IMR-90 (cell line): ENCODE data around the gene THSD7B. TPM values are rescaled to one million over a fixed set of nuclear protein-coding genes. Genes with fewer than 3 reads are reported as not detected.

Experiments used
- ATAC-seq: fragments of 200-7000 bp; cut with Tn5 transposase; 2 replicates; pipeline ENCODE4 v1.9.1; 2020; ENCODE audit warnings: low read depth, mild to moderate bottlenecking, moderate library complexity
- BruUV-seq: library from RNA; stranded (reverse); fragments of 400-500 nt; replicated peaks from 2 replicates; lab custom pipeline; 2021; lab: Mats Ljungman, UMichigan
- CTCF ChIA-PET: fragments of 300-600 bp; formaldehyde crosslinking; extraction: SDS; loops from one replicate; lab custom pipeline; 2021; ENCODE audit warnings: antibody characterized with exemption; lab: Yijun Ruan, JAX
- POLR2A ChIA-PET: fragments of 300-600 bp; sonication (Branson Sonifier 250); formaldehyde crosslinking; loops from one replicate; lab custom pipeline; 2022; ENCODE audit warnings: antibody characterized with exemption; ENCODE audit not compliant: unreplicated experiment; lab: Charles Lee
- DNase-seq: peaks from one replicate; pipeline ENCODE4 v3.0.0; 2013
- H2AFZ ChIP-seq: replicated peaks from 2 replicates; pipeline ENCODE3; 2013; ENCODE audit warnings: low read length, mild to moderate bottlenecking; ENCODE audit not compliant: poor library complexity
- H2AK5ac ChIP-seq: 2 replicates; pipeline ENCODE4 v1.6.1; 2013; ENCODE audit warnings: low read depth, low read length, inconsistent platforms
- H2AK9ac ChIP-seq: replicated peaks from 2 replicates; pipeline ENCODE3; 2013; ENCODE audit warnings: mild to moderate bottlenecking, low read depth, low read length, moderate library complexity; ENCODE audit not compliant: poor library complexity
- H2BK120ac ChIP-seq: 2 replicates; pipeline ENCODE4 v1.6.1; 2013; ENCODE audit warnings: low read depth, low read length, inconsistent platforms
- H2BK15ac ChIP-seq: 3 replicates; pipeline ENCODE4 v1.6.1; 2013; ENCODE audit warnings: low read depth, low read length, inconsistent platforms
- H2BK20ac ChIP-seq: 2 replicates; pipeline ENCODE4 v1.6.1; 2013; ENCODE audit warnings: low read depth, mild to moderate bottlenecking, inconsistent platforms, low read length, moderate library complexity
- H2BK5ac ChIP-seq: 2 replicates; pipeline ENCODE4 v1.6.1; 2013; ENCODE audit warnings: mild to moderate bottlenecking, low read depth, low read length, inconsistent platforms; ENCODE audit not compliant: poor library complexity, severe bottlenecking
- H3K14ac ChIP-seq: replicated peaks from 2 replicates; pipeline ENCODE4 v1.6.1; 2013; ENCODE audit warnings: low read depth, low read length, inconsistent platforms
- H3K18ac ChIP-seq: 2 replicates; pipeline ENCODE4 v1.6.1; 2013; ENCODE audit warnings: low read depth, low read length, control low read depth
- H3K23ac ChIP-seq: 2 replicates; pipeline ENCODE4 v1.6.1; 2013; ENCODE audit warnings: low read depth, low read length, inconsistent platforms
- H3K27ac ChIP-seq: 2 replicates; pipeline ENCODE4 v1.5.1; 2013; ENCODE audit warnings: mild to moderate bottlenecking, control low read depth, low read length; ENCODE audit not compliant: insufficient read depth
- H3K27me3 ChIP-seq: 2 replicates; pipeline ENCODE4 v1.6.1; 2013; ENCODE audit warnings: low read length; ENCODE audit not compliant: control insufficient read depth, insufficient read depth
- H3K36me3 ChIP-seq: 2 replicates; pipeline ENCODE4 v1.6.1; 2013; ENCODE audit warnings: low read length, mixed read lengths; ENCODE audit not compliant: control insufficient read depth, insufficient read depth
- H3K4ac ChIP-seq: 2 replicates; pipeline ENCODE4 v1.6.1; 2013; ENCODE audit warnings: low read depth, low read length, inconsistent platforms
- H3K4me1 ChIP-seq: 2 replicates; pipeline ENCODE4 v1.6.1; 2013; ENCODE audit warnings: low read length, mixed read lengths; ENCODE audit not compliant: control insufficient read depth, insufficient read depth
- H3K4me2 ChIP-seq: 2 replicates; pipeline ENCODE4 v1.6.1; 2013; ENCODE audit warnings: low read depth, mild to moderate bottlenecking, control low read depth, low read length, moderate library complexity
- H3K4me3 ChIP-seq: 2 replicates; pipeline ENCODE4 v1.5.1; 2013; ENCODE audit warnings: low read depth, mild to moderate bottlenecking, control low read depth, low read length, moderate library complexity; ENCODE audit not compliant: insufficient read depth
- H3K56ac ChIP-seq: 2 replicates; pipeline ENCODE4 v1.6.1; 2013; ENCODE audit warnings: low read length, inconsistent platforms; ENCODE audit not compliant: insufficient read depth; ENCODE audit errors: extremely low read depth
- H3K79me1 ChIP-seq, 2 experiments: 2 replicates each; pipeline ENCODE4 v1.6.1; 2013; ENCODE audit warnings: low read length in 2 of 2, inconsistent platforms in 1 of 2, low read depth in 1 of 2
- H3K9ac ChIP-seq: 2 replicates; pipeline ENCODE4 v1.6.1; 2013; ENCODE audit warnings: low read depth, low read length, control low read depth
- H3K9me1 ChIP-seq: 2 replicates; pipeline ENCODE4 v1.6.1; 2013; ENCODE audit warnings: low read length, inconsistent platforms; ENCODE audit not compliant: insufficient read depth
- H3K9me3 ChIP-seq: 2 replicates; pipeline ENCODE4 v1.6.1; 2013; ENCODE audit warnings: low read length; ENCODE audit not compliant: control insufficient read depth, insufficient read depth
- H4K20me1 ChIP-seq: 2 replicates; pipeline ENCODE4 v1.6.1; 2013; ENCODE audit warnings: low read length, inconsistent platforms; ENCODE audit not compliant: insufficient read depth
- H4K5ac ChIP-seq: 2 replicates; pipeline ENCODE4 v1.6.1; 2013; ENCODE audit warnings: mild to moderate bottlenecking, low read depth, low read length, control low read depth
- H4K8ac ChIP-seq, 2 experiments: 2 replicates each; pipeline ENCODE4 v1.6.1; 2013; ENCODE audit warnings: low read depth in 2 of 2, low read length in 2 of 2, control low read depth in 1 of 2, inconsistent platforms in 1 of 2
- H4K91ac ChIP-seq: 2 replicates; pipeline ENCODE4 v1.6.1; 2013; ENCODE audit warnings: low read depth, low read length, inconsistent platforms; ENCODE audit not compliant: insufficient read depth
- BHLHE40 ChIP-seq: fragments of 150-350 bp; IDR thresholded peaks from 2 replicates; pipeline ENCODE4 v1.6.1; 2016; ENCODE audit warnings: mild to moderate bottlenecking, low read depth, low read length
- CEBPB ChIP-seq: IDR thresholded peaks from 2 replicates; pipeline ENCODE4 v1.6.1; 2012; ENCODE audit warnings: low read depth, low read length, improper control_type of control experiment
- CTCF ChIP-seq: conservative IDR thresholded peaks from 2 replicates; pipeline ENCODE4 v1.5.1; 2012; ENCODE audit warnings: mild to moderate bottlenecking, low read depth, low read length, improper control_type of control experiment
- ELK1 ChIP-seq: fragments of 150-350 bp; IDR thresholded peaks from 2 replicates; pipeline ENCODE4 v1.6.1; 2016; ENCODE audit warnings: low read depth, mild to moderate bottlenecking, low read length, moderate library complexity, borderline replicate concordance
- FOS ChIP-seq: fragments of 150-350 bp; IDR thresholded peaks from 2 replicates; pipeline ENCODE4 v1.6.1; 2016; ENCODE audit warnings: low read depth, low read length
- MXI1 ChIP-seq: IDR thresholded peaks from 2 replicates; pipeline ENCODE4 v1.6.1; 2012; ENCODE audit warnings: low read depth, mild to moderate bottlenecking, low read length, moderate library complexity, borderline replicate concordance
- NFE2L2 ChIP-seq: fragments of 150-350 bp; IDR thresholded peaks from 2 replicates; pipeline ENCODE4 v1.6.1; 2016; ENCODE audit warnings: low read depth, mild to moderate bottlenecking, low read length
- POLR2A ChIP-seq: IDR thresholded peaks from 2 replicates; pipeline ENCODE4 v1.6.1; 2012; ENCODE audit warnings: mild to moderate bottlenecking, low read depth, low read length
- RAD21 ChIP-seq: IDR thresholded peaks from 2 replicates; pipeline ENCODE4 v1.6.1; 2012; ENCODE audit warnings: low read length, improper control_type of control experiment
- RCOR1 ChIP-seq: IDR thresholded peaks from 2 replicates; pipeline ENCODE4 v1.6.1; 2012; ENCODE audit warnings: mild to moderate bottlenecking, low read length, improper control_type of control experiment; ENCODE audit not compliant: insufficient replicate concordance
- RFX5 ChIP-seq: IDR thresholded peaks from 2 replicates; pipeline ENCODE4 v1.8.0; 2012; ENCODE audit warnings: low read depth, mild to moderate bottlenecking, low read length, moderate library complexity
- USF2 ChIP-seq: fragments of 150-350 bp; IDR thresholded peaks from 2 replicates; pipeline ENCODE4 v1.6.1; 2017; ENCODE audit warnings: mild to moderate bottlenecking, antibody characterized with exemption, low read length, low read depth
- dilution Hi-C: fragments of 300-500 bp; cut with HindIII; formaldehyde crosslinking; loops from one replicate; pipeline ENCODE4 v1.14.3; 2018; ENCODE audit warnings: low sequenced_read_pairs; ENCODE audit not compliant: unreplicated experiment
- in situ Hi-C: fragments of 300-500 bp; cut with MboI; formaldehyde crosslinking; loops from 3 replicates; pipeline ENCODE4 v1.14.3; 2019; ENCODE audit warnings: low sequenced_read_pairs, inconsistent platforms, mixed read lengths
- intact Hi-C: fragments of 100-400 bp; cut with micrococcal nuclease; formaldehyde crosslinking; loops from 2 replicates; pipeline ENCODE4 v1.10.0; 2022
- polyA plus RNA-seq, 3 experiments: library from polyadenylated mRNA; depleted of rRNA; stranded (reverse); fragments of >200 nt; gene quantifications; 2 replicates each; pipeline ENCODE4 v1.2.3, GENCODE V29; 2012; ENCODE audit warnings: low replicate concordance in 1 of 3
- total RNA-seq: library from RNA; depleted of rRNA; stranded (reverse); fragments of >200 nt; gene quantifications from 2 replicates; pipeline ENCODE4 v1.2.3, GENCODE V29; 2012

Gene THSD7B
- total and polyA plus RNA-seq, 2 of the 4 experiments (the other 2 are of a cell fraction): not detected

- no peak overlapping the region for H2BK15ac ChIP-seq
- H2AFZ ChIP-seq: no peak overlapping the region
- ATAC-seq (no peak), DNase-seq (no peak)
- BruUV-seq: no TSS peak
- TF ChIP-seq RAD21 (no peak), NFE2L2 (no peak), CEBPB (no peak), ELK1 (no peak), RFX5 (no peak), BHLHE40 (no peak), FOS (no peak), RCOR1 (no peak), CTCF (no peak), POLR2A (no peak), USF2 (no peak), MXI1 (no peak)
- POLR2A ChIA-PET: no interaction called here
- H3K14ac ChIP-seq: no peak overlapping the region
- H3K23ac ChIP-seq: no peak overlapping the region
- no peaks in the 10 kb centered on the region for H3K9me1 ChIP-seq
- no peak overlapping the region for H4K8ac ChIP-seq
- no peak overlapping the region for H4K5ac ChIP-seq
- no peaks in the 10 kb centered on the region for H3K79me1 ChIP-seq
- H2BK120ac ChIP-seq: no peak overlapping the region
- H4K20me1 ChIP-seq: no peaks in the 10 kb centered on the region
- no peak overlapping the region for H3K4me2 ChIP-seq
- H2AK5ac ChIP-seq: no peak overlapping the region
- intact Hi-C loops: no loop called here
- no peaks in the 10 kb centered on the region for H3K27me3 ChIP-seq
- H3K4me1 ChIP-seq: no peaks in the 10 kb centered on the region
- H2BK5ac ChIP-seq: no peak overlapping the region
- H3K9ac ChIP-seq: no peak overlapping the region
- dilution Hi-C loops: no loop called here
- in situ Hi-C loops: no loop called here
- H3K4me3 ChIP-seq: no peak overlapping the region
- peaks cover 6% of the 10 kb centered on the region; the same call in 1 of the 2 replicates for H3K9me3 ChIP-seq
- CTCF ChIA-PET: no interaction called here
- no peak overlapping the region for H4K91ac ChIP-seq
- H3K27ac ChIP-seq: no peak overlapping the region
- no peak overlapping the region for H3K18ac ChIP-seq
- H3K56ac ChIP-seq: no peak overlapping the region
- no peak overlapping the region for H2BK20ac ChIP-seq
- H3K4ac ChIP-seq: no peak overlapping the region
- H2AK9ac ChIP-seq: no peak overlapping the region
- no peaks in the 10 kb centered on the region for H3K36me3 ChIP-seq
Measured at GRCh38 chr2:137672989-137673552, 907.7 kb downstream of the THSD7B start.
